Upper lobe of left lung (tissue), 6 donors: Measurements from ENCODE around the gene TEX35. TPM values are rescaled to one million over a fixed set of nuclear protein-coding genes. Genes with fewer than 3 reads are reported as not detected.

Experiments
- ATAC-seq, 2 donors: fragments of 200-7000 bp; cut with Tn5 transposase; one replicate each; pipeline ENCODE4 v1.9.1; 2022; ENCODE audit warnings: mild to moderate bottlenecking in 2 of 2, moderate library complexity in 2 of 2; ENCODE audit not compliant: low FRiP score in 2 of 2
- DNase-seq, 2 donors: peaks; one replicate each; pipeline ENCODE4 v3.0.0-alpha.2; 2019 to 2020
- H3K27ac ChIP-seq, 4 donors: fragments of 200-600 bp; sonication (generic); one replicate each; pipeline ENCODE4 v1.5.1; 2016 to 2019
- H3K27me3 ChIP-seq, 4 donors: fragments of 200-600 bp; sonication (generic); one replicate each; pipeline ENCODE4 v1.5.1; 2017 to 2019
- H3K36me3 ChIP-seq, 4 donors: fragments of 200-600 bp; sonication (generic); one replicate each; pipeline ENCODE4 v1.5.1; 2016 to 2019
- H3K4me1 ChIP-seq, 4 donors: fragments of 200-600 bp; sonication (generic); one replicate each; pipeline ENCODE4 v1.5.1; 2018 to 2019
- H3K4me3 ChIP-seq, 4 donors: fragments of 200-600 bp; sonication (generic); one replicate each; pipeline ENCODE4 v1.5.1; 2017 to 2019; ENCODE audit warnings: mild to moderate bottlenecking in 2 of 4, moderate library complexity in 1 of 4
- H3K9me3 ChIP-seq, 4 donors: fragments of 200-600 bp; sonication (generic); one replicate each; pipeline ENCODE4 v1.5.1; 2018 to 2019
- EP300 ChIP-seq, 4 donors: sonication (generic); formaldehyde crosslinking; IDR thresholded peaks; one replicate each; pipeline ENCODE4 v1.5.1; 2017; ENCODE audit warnings: antibody characterized with exemption in 4 of 4, control low read depth in 2 of 4
- POLR2A ChIP-seq, 4 donors: fragments of 450-650 bp; IDR thresholded peaks; one replicate each; pipeline ENCODE4 v1.5.1; 2016 to 2017; ENCODE audit warnings: antibody characterized with exemption in 4 of 4, mild to moderate bottlenecking in 2 of 4
- POLR2AphosphoS5 ChIP-seq, 2 donors: sonication (generic); formaldehyde crosslinking; IDR thresholded peaks; one replicate each; pipeline ENCODE4 v1.5.1; 2017; ENCODE audit warnings: antibody characterized with exemption in 2 of 2
- WGBS, 2 donors: methylation state at CpG; one replicate each; pipeline ENCODE4 v1.1.5; 2017 to 2018; 5-methylcytosine and 5-hydroxymethylcytosine counted together
- total RNA-seq, 6 donors: library from RNA; depleted of rRNA in 4 of 6; stranded (reverse); fragments of >200 nt in 4 of 6; gene quantifications; one replicate each; pipeline versions ENCODE4 v1.1.0 to v1.2.1, GENCODE V29; 2016 to 2021
- TF ChIP-seq, protein P1 (sequence below), 6 experiments: fragments of 450-650 bp in 4 of 6; fragments of 200-600 bp in 2 of 6; sonication (generic) in 2 of 6; IDR thresholded peaks; one replicate each; pipeline ENCODE4 v1.5.1; 2016 to 2019; ENCODE audit warnings: antibody characterized with exemption in 6 of 6
- donor health status: DM: no; HTN: no; CAD: no; lungs with moderate emphysema.
- donor health status: DM: no; HTN: yes; CAD: no; lungs with severe emphysema.

The TEX35 gene
- total RNA-seq, 6 donors from 2014 or later: not detected

- Histone ChIP-seq H3K27me3 (no peaks in the 10 kb centered on the region), H3K9me3 (no peaks in the 10 kb centered on the region), H3K4me3 (no peak overlapping the region), H3K27ac (no peak overlapping the region), H3K4me1 (peaks cover 0 to 9% (median 9%) of the 10 kb centered on the region in 4 donors), H3K36me3 (no peaks in the 10 kb centered on the region)
- DNase-seq (no peak), ATAC-seq (no peak)
- no peak for TF ChIP-seq EP300 (IDR thresholded peaks at IDR 0.05)
- TF ChIP-seq, protein P1, sequence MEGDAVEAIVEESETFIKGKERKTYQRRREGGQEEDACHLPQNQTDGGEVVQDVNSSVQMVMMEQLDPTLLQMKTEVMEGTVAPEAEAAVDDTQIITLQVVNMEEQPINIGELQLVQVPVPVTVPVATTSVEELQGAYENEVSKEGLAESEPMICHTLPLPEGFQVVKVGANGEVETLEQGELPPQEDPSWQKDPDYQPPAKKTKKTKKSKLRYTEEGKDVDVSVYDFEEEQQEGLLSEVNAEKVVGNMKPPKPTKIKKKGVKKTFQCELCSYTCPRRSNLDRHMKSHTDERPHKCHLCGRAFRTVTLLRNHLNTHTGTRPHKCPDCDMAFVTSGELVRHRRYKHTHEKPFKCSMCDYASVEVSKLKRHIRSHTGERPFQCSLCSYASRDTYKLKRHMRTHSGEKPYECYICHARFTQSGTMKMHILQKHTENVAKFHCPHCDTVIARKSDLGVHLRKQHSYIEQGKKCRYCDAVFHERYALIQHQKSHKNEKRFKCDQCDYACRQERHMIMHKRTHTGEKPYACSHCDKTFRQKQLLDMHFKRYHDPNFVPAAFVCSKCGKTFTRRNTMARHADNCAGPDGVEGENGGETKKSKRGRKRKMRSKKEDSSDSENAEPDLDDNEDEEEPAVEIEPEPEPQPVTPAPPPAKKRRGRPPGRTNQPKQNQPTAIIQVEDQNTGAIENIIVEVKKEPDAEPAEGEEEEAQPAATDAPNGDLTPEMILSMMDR (IDR thresholded peaks at IDR 0.05): no peak
- no peak for TF ChIP-seq POLR2A (IDR thresholded peaks at IDR 0.05)
- TF ChIP-seq POLR2AphosphoS5 (IDR thresholded peaks at IDR 0.05): no peak
- whole genome bisulfite sequencing, 2 donors: 74 to 78% methylated on average over 9 of the region's 9 CpGs
Measured at GRCh38 chr1:178533121-178533946, 20.4 kb downstream of the TEX35 start.

GRCh38 chr1:178534137-178534868, 21.4 kb downstream of the TEX35 start:
- H3K4me3 ChIP-seq: no peak overlapping the region
- H3K27me3 ChIP-seq: no peaks in the 10 kb centered on the region
- TF ChIP-seq, protein P1 (IDR thresholded peaks at IDR 0.05): no peak
- TF ChIP-seq EP300 (IDR thresholded peaks at IDR 0.05) (no peak), POLR2A (IDR thresholded peaks at IDR 0.05) (no peak), POLR2AphosphoS5 (IDR thresholded peaks at IDR 0.05) (no peak)
- H3K9me3 ChIP-seq: no peaks in the 10 kb centered on the region
- 91 to 97% methylated on average over 6 to 9 of the region's 9 CpGs for WGBS, 2 donors
- ATAC-seq (no peak), DNase-seq (no peak)
- H3K27ac ChIP-seq: no peak overlapping the region
- no peaks in the 10 kb centered on the region for H3K36me3 ChIP-seq
- peaks cover 0 to 9% (median 9%) of the 10 kb centered on the region in 4 donors for H3K4me1 ChIP-seq

DNA sequence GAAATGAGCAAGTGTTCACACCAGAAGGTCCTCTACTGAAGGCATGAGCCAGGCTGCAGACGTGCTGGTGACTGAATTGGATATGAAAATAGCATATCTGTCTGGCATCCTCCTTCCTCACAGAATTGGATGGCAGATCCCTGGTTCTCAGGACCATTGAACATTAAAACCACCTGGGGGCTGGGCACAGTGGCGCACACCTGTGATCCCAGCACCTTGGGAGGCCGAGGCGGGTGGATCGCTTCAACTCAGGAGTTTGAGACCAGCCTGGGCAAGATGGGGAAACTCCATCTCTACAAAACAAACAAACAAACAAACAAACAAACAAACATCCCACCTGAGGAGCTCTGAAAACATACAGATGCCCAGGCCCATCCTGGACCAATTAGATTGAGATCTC, 23.4 kb downstream of the TEX35 start:
- no peak for TF ChIP-seq EP300 (IDR thresholded peaks at IDR 0.05)
- TF ChIP-seq, protein P1 (IDR thresholded peaks at IDR 0.05): no peak
- no peak for TF ChIP-seq POLR2AphosphoS5 (IDR thresholded peaks at IDR 0.05)
- TF ChIP-seq POLR2A (IDR thresholded peaks at IDR 0.05): no peak
- H3K4me3 ChIP-seq: no peak overlapping the region
- no peak for ATAC-seq
- H3K36me3 ChIP-seq: no peaks in the 10 kb centered on the region
- no peaks in the 10 kb centered on the region for H3K9me3 ChIP-seq
- 93% methylated on average over 5 of the region's 5 CpGs for WGBS, 2 donors
- no peaks in the 10 kb centered on the region for H3K27me3 ChIP-seq
- DNase-seq: no peak
- no peak overlapping the region for H3K27ac ChIP-seq
- peaks cover 0 to 10% (median 9%) of the 10 kb centered on the region in 4 donors for H3K4me1 ChIP-seq

DNA sequence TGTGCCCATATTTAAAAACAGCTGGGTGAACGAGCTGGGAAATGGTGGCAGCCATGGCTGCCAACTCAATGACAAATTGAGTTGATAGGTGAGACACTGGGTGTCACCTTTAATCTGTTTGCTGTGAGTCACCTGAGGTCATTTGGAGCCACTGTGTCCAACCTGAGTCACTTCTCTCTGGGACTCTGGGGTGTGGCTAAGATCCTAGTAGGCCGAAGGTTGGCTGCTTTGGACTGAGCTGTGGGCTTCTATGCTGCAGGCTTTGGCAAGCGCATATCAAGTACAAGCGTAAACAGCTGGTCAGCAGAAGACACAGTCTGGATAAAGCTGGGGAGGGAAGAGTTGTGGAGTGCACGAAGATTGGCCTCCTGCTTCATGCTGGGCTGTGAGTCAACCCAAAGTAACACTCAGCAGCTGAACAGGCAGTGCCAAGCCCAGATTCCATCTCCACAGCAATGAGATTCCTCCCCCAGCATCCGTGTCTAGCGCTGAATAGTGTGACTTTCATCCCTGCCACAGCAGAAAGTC, 24.0 kb downstream of the TEX35 start:
- no peak for TF ChIP-seq POLR2AphosphoS5 (IDR thresholded peaks at IDR 0.05)
- TF ChIP-seq EP300 (IDR thresholded peaks at IDR 0.05): no peak
- TF ChIP-seq, protein P1 (IDR thresholded peaks at IDR 0.05): no peak
- TF ChIP-seq POLR2A (IDR thresholded peaks at IDR 0.05): no peak
- Histone ChIP-seq H3K27me3 (no peaks in the 10 kb centered on the region), H3K9me3 (no peaks in the 10 kb centered on the region), H3K27ac (no peak overlapping the region), H3K4me3 (no peak overlapping the region), H3K36me3 (no peaks in the 10 kb centered on the region), H3K4me1 (peaks cover 4 to 14% (median 13%) of the 10 kb centered on the region in 4 donors)
- peak; percentile 70 to 87 for ATAC-seq
- DNase-seq: no peak
- WGBS, 2 donors: 80 to 81% methylated on average over 6 to 7 of the region's 7 CpGs
